HEK293 (cell line): ENCODE measurements around the gene SH3RF3.
"Not testable (repeated sequence)": the region's sequence is repeated elsewhere in the genome, so short reads cannot be mapped to it uniquely, and the experiment has no call there.

ENCODE experiments used
- CTCF ChIA-PET: fragments of 350-600 bp; formaldehyde crosslinking; extraction: SDS; loops from one replicate; lab custom pipeline; 2021; ENCODE audit warnings: antibody characterized with exemption; lab: Yijun Ruan, JAX
- POLR2A ChIA-PET: fragments of 300-600 bp; formaldehyde crosslinking; extraction: SDS; loops from one replicate; lab custom pipeline; 2020; ENCODE audit warnings: antibody characterized with exemption, inconsistent platforms; lab: Yijun Ruan, JAX
- H3K27ac ChIP-seq: fragments of 200-500 bp; sonication (Bioruptor generic); 2 replicates; pipeline ENCODE4 v1.5.1; 2014; ENCODE audit warnings: low read depth, low read length, control low read depth, inconsistent platforms; ENCODE audit errors: extremely low read depth
- H3K36me3 ChIP-seq, 2 experiments: fragments of 200-500 bp in 1 of 2; sonication (Bioruptor generic) in 1 of 2; 1 replicate in 1 of 2; 2 replicates in 1 of 2; pipeline ENCODE4 v1.5.1; 2014 to 2017; ENCODE audit warnings: inconsistent platforms in 2 of 2, low read length in 2 of 2; ENCODE audit not compliant: control insufficient read depth in 2 of 2, insufficient read depth in 1 of 2
- H3K4me1 ChIP-seq: fragments of 200-500 bp; sonication (Bioruptor generic); 2 replicates; pipeline ENCODE4 v1.5.1; 2014; ENCODE audit warnings: mild to moderate bottlenecking, low read length, inconsistent platforms; ENCODE audit not compliant: control insufficient read depth, insufficient read depth
- H3K4me3 ChIP-seq: 2 replicates; pipeline ENCODE4 v1.5.1; 2011; ENCODE audit warnings: low read depth, mild to moderate bottlenecking, control low read depth, low read length, moderate library complexity
- H3K9me3 ChIP-seq: fragments of 200-500 bp; sonication (Bioruptor generic); 2 replicates; pipeline ENCODE4 v1.5.1; 2014; ENCODE audit warnings: low read depth, low read length, inconsistent platforms; ENCODE audit not compliant: control insufficient read depth, insufficient read depth
- GLI4 ChIP-seq: fragments of 450-650 bp; formaldehyde crosslinking; IDR thresholded peaks from 2 replicates; pipeline ENCODE4 v1.5.1; 2016; ENCODE audit warnings: missing biosample characterization, missing genetic modification characterization
- HOXA7 ChIP-seq: sonication (generic); formaldehyde crosslinking; IDR thresholded peaks from 2 replicates; pipeline ENCODE4 v1.8.1; 2022; ENCODE audit warnings: missing genetic modification reagents, borderline replicate concordance
- INSM2 ChIP-seq: fragments of 450-650 bp; formaldehyde crosslinking; IDR thresholded peaks from 2 replicates; pipeline ENCODE4 v1.5.1; 2016; ENCODE audit warnings: missing biosample characterization, missing genetic modification characterization
- KLF1 ChIP-seq: fragments of 450-650 bp; formaldehyde crosslinking; IDR thresholded peaks from 2 replicates; pipeline ENCODE4 v1.5.1; 2016; ENCODE audit warnings: missing biosample characterization, missing genetic modification characterization
- SCRT1 ChIP-seq: fragments of 450-650 bp; formaldehyde crosslinking; IDR thresholded peaks from 2 replicates; pipeline ENCODE4 v1.5.1; 2016; ENCODE audit warnings: missing biosample characterization, missing genetic modification characterization, borderline replicate concordance
- ZBTB11 ChIP-seq: fragments of 450-650 bp; formaldehyde crosslinking; conservative IDR thresholded peaks from 2 replicates; pipeline ENCODE4 v1.5.1; 2016; ENCODE audit warnings: low read depth, missing biosample characterization, missing genetic modification characterization
- ZNF140 ChIP-seq: fragments of 450-650 bp; formaldehyde crosslinking; IDR thresholded peaks from 2 replicates; pipeline ENCODE4 v1.5.1; 2016; ENCODE audit warnings: missing biosample characterization, missing genetic modification characterization
- ZNF174 ChIP-seq: fragments of 450-650 bp; formaldehyde crosslinking; IDR thresholded peaks from 2 replicates; pipeline ENCODE4 v1.5.0; 2017; ENCODE audit warnings: missing biosample characterization, mild to moderate bottlenecking, missing genetic modification characterization
- ZNF18 ChIP-seq: fragments of 450-650 bp; formaldehyde crosslinking; IDR thresholded peaks from 2 replicates; pipeline ENCODE4 v1.5.1; 2016; ENCODE audit warnings: missing biosample characterization, missing genetic modification characterization
- ZNF248 ChIP-seq: fragments of 450-650 bp; formaldehyde crosslinking; IDR thresholded peaks from 2 replicates; pipeline ENCODE4 v1.5.1; 2017; ENCODE audit warnings: missing biosample characterization, missing genetic modification characterization
- ZNF274 ChIP-seq, 2 experiments: fragments of 200-500 bp in 1 of 2; fragments of 450-650 bp in 1 of 2; sonication (Bioruptor generic) in 1 of 2; formaldehyde crosslinking in 1 of 2; IDR thresholded peaks; 2 replicates each; pipeline versions ENCODE4 v1.5.1 to v1.6.1; 2014 to 2016; ENCODE audit warnings: borderline replicate concordance in 1 of 2, inconsistent platforms in 1 of 2, low read length in 1 of 2, missing biosample characterization in 1 of 2, missing genetic modification characterization in 1 of 2
- ZNF341 ChIP-seq: fragments of 450-650 bp; formaldehyde crosslinking; IDR thresholded peaks from 2 replicates; pipeline ENCODE4; 2016; ENCODE audit warnings: low read depth, missing biosample characterization, missing genetic modification characterization
- ZNF518A ChIP-seq: fragments of 450-650 bp; formaldehyde crosslinking; conservative IDR thresholded peaks from 2 replicates; pipeline ENCODE4 v1.5.1; 2016; ENCODE audit warnings: low read depth, missing biosample characterization, missing genetic modification characterization
- ZNF580 ChIP-seq: fragments of 450-650 bp; formaldehyde crosslinking; IDR thresholded peaks from 2 replicates; pipeline ENCODE4 v1.5.1; 2016; ENCODE audit warnings: missing biosample characterization, missing genetic modification characterization
- ZNF776 ChIP-seq: fragments of 450-650 bp; formaldehyde crosslinking; IDR thresholded peaks from 2 replicates; pipeline ENCODE4 v1.5.0; 2017; ENCODE audit warnings: missing biosample characterization, missing genetic modification characterization, borderline replicate concordance

SH3RF3 gene

GRCh38 chr2:109223490-109223889 lies 94.5 kb downstream of the SH3RF3 start (continued):
- no peak for TF ChIP-seq ZNF518A (tag by site-specific recombination)
- no peak for TF ChIP-seq ZNF248 (tag by site-specific recombination)

GRCh38 chr2:109224341-109224740 lies 95.3 kb downstream of the SH3RF3 start:
- H3K27ac ChIP-seq, CTCF ChIA-PET, POLR2A ChIA-PET: not testable (repeated sequence)

GRCh38 chr2:109225170-109225782 lies 96.3 kb downstream of the SH3RF3 start:
- POLR2A ChIA-PET, result interaction anchor here (0.5 kb wide), 1 partner anchor 16 kb away, joined by 3 read pairs; no protein-coding TSS in a partner anchor
- TF ChIP-seq ZNF580, result no peak

More at GRCh38 chr2:109224341-109224740, 95.3 kb downstream of the SH3RF3 start:
- H3K9me3 ChIP-seq, H3K4me3 ChIP-seq, H3K36me3 ChIP-seq, H3K4me1 ChIP-seq: not testable (repeated sequence)

GRCh38 chr2:109226128-109226527 lies 97.1 kb downstream of the SH3RF3 start:
- POLR2A ChIA-PET, result no interaction called here
- H3K4me3 ChIP-seq, result no peak overlapping the region
- CTCF ChIA-PET, result no interaction called here
- no peaks in the 10 kb centered on the region for H3K36me3 ChIP-seq
- H3K4me1 ChIP-seq, result peaks cover 11% of the 10 kb centered on the region
- no peak overlapping the region for H3K27ac ChIP-seq
- no peaks in the 10 kb centered on the region for H3K9me3 ChIP-seq
- TF ChIP-seq SCRT1 (tag by site-specific recombination) (no peak), GLI4 (tag by site-specific recombination) (no peak), ZNF776 (tag by site-specific recombination) (no peak), ZNF174 (tag by site-specific recombination) (no peak), ZNF274 (IDR thresholded peaks at IDR 0.05; ENCODE audit: low read length) (no peak), ZNF274 (tag by site-specific recombination; IDR thresholded peaks at IDR 0.05; ENCODE audit: borderline replicate concordance) (no peak), HOXA7 (CRISPR knock-in tag) (no peak), ZBTB11 (tag by site-specific recombination) (no peak), ZNF18 (no peak), ZNF341 (tag by site-specific recombination) (no peak), ZNF140 (tag by site-specific recombination) (no peak), KLF1 (no peak), INSM2 (no peak)

More at GRCh38 chr2:109225170-109225782, 96.3 kb downstream of the SH3RF3 start:
- no peak overlapping the region for H3K27ac ChIP-seq
- no peaks in the 10 kb centered on the region for H3K36me3 ChIP-seq
- H3K9me3 ChIP-seq, result no peaks in the 10 kb centered on the region
- H3K4me1 ChIP-seq, result peaks cover 2% of the 10 kb centered on the region
- no peak overlapping the region for H3K4me3 ChIP-seq
- CTCF ChIA-PET, result interaction anchor here (0.6 kb wide), 1 partner anchor 843 kb away, joined by 3 read pairs; no protein-coding TSS in a partner anchor
